Upper lobe of left lung (tissue), 4 donors: ENCODE measurements around the gene C22orf15.

ENCODE experiments used
- EP300 ChIP-seq, 4 donors: sonication (generic); formaldehyde crosslinking; IDR thresholded peaks; one replicate each; pipeline ENCODE4 v1.5.1; 2017; ENCODE audit warnings: antibody characterized with exemption in 4 of 4, control low read depth in 2 of 4
- POLR2A ChIP-seq, 4 donors: fragments of 450-650 bp; IDR thresholded peaks; one replicate each; pipeline ENCODE4 v1.5.1; 2016 to 2017; ENCODE audit warnings: antibody characterized with exemption in 4 of 4, mild to moderate bottlenecking in 2 of 4
- POLR2AphosphoS5 ChIP-seq, 2 donors: sonication (generic); formaldehyde crosslinking; IDR thresholded peaks; one replicate each; pipeline ENCODE4 v1.5.1; 2017; ENCODE audit warnings: antibody characterized with exemption in 2 of 2
- TF ChIP-seq, protein P1 (sequence below), 6 experiments: fragments of 450-650 bp in 4 of 6; fragments of 200-600 bp in 2 of 6; sonication (generic) in 2 of 6; IDR thresholded peaks; one replicate each; pipeline ENCODE4 v1.5.1; 2016 to 2019; ENCODE audit warnings: antibody characterized with exemption in 6 of 6

DNA sequence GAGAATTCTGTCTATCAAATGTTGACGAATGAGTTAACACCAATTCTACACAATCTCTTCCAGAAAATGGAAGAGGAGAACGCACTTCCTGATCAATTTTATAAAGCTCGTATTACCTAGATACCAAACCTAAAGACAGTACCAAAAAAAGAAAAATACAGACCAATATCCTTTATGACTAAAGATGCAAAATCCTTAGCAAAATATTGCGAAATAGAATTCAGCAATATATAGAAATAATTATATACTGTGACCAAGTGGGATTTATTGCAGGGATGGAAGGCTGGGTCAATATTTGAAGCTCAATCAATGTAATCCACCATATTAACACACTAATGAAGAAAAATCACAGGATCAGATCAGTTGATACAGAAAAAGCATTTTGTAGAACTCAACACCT, 49.6 kb downstream of the C22orf15 start:
- TF ChIP-seq, protein P1, sequence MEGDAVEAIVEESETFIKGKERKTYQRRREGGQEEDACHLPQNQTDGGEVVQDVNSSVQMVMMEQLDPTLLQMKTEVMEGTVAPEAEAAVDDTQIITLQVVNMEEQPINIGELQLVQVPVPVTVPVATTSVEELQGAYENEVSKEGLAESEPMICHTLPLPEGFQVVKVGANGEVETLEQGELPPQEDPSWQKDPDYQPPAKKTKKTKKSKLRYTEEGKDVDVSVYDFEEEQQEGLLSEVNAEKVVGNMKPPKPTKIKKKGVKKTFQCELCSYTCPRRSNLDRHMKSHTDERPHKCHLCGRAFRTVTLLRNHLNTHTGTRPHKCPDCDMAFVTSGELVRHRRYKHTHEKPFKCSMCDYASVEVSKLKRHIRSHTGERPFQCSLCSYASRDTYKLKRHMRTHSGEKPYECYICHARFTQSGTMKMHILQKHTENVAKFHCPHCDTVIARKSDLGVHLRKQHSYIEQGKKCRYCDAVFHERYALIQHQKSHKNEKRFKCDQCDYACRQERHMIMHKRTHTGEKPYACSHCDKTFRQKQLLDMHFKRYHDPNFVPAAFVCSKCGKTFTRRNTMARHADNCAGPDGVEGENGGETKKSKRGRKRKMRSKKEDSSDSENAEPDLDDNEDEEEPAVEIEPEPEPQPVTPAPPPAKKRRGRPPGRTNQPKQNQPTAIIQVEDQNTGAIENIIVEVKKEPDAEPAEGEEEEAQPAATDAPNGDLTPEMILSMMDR (IDR thresholded peaks at IDR 0.05): no peak
- TF ChIP-seq EP300 (IDR thresholded peaks at IDR 0.05) (no peak), POLR2A (IDR thresholded peaks at IDR 0.05) (no peak), POLR2AphosphoS5 (IDR thresholded peaks at IDR 0.05) (no peak)
